Memory B cell (primary cell): ENCODE results near the gene GNAI3.

Experiments used
- ATAC-seq: fragments of 150-1000 bp; cut with Tn5 transposase; 2 replicates; pipeline ENCODE4 v1.10.0; 2021; ENCODE audit warnings: low read depth, mild to moderate bottlenecking, moderate library complexity
- DNase-seq, 2 donors: peaks; one replicate each; pipeline ENCODE4 v3.0.0; 2022; ENCODE audit warnings: low spot score in 2 of 2
- H3K27ac Mint-ChIP-seq: one replicate; pipeline ENCODE4 v1.8.0; 2022; ENCODE audit warnings: mild to moderate bottlenecking, moderate library complexity, mixed read lengths
- H3K27me3 Mint-ChIP-seq: one replicate; pipeline ENCODE4 v1.8.0; 2022; ENCODE audit warnings: mixed read lengths
- H3K36me3 Mint-ChIP-seq: one replicate; pipeline ENCODE4 v1.8.0; 2022; ENCODE audit warnings: mild to moderate bottlenecking, mixed read lengths
- H3K4me1 Mint-ChIP-seq: one replicate; pipeline ENCODE4 v1.8.0; 2022; ENCODE audit warnings: mixed read lengths
- H3K4me3 Mint-ChIP-seq: one replicate; pipeline ENCODE4 v1.8.0; 2022; ENCODE audit warnings: mild to moderate bottlenecking, moderate library complexity, mixed read lengths
- H3K9me3 Mint-ChIP-seq: one replicate; pipeline ENCODE4 v1.8.0; 2022; ENCODE audit warnings: mixed read lengths

The GNAI3 gene

DNA sequence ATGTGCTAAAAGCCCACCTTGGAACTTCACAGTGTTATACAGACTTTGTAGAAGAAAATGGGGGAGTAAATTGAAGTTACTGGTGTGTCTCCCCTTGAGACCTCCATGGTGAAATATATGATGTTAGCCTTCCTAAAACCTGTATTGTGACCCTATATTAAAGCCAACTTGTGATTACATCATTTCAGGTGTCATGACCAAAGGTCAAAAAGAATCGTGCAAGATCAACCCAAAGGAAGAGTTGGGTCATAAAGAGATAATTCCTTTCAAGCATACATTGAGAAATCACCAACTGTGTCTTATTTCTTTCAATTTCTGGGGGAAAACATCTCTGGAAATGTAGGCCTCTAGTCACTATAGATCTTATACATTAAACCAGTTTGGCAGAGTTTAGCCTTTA, 36.4 kb downstream of the GNAI3 start:
- peaks cover 56% of the 10 kb centered on the region for H3K36me3 Mint-ChIP-seq
- H3K27ac Mint-ChIP-seq: no peak overlapping the region
- no peaks in the 10 kb centered on the region for H3K4me1 Mint-ChIP-seq
- H3K4me3 Mint-ChIP-seq: no peak overlapping the region
- DNase-seq (no peak), ATAC-seq (no peak)
- no peaks in the 10 kb centered on the region for H3K27me3 Mint-ChIP-seq
- H3K9me3 Mint-ChIP-seq: no peaks in the 10 kb centered on the region

- DNase-seq (no peak), ATAC-seq (no peak)
- peaks cover 59% of the 10 kb centered on the region for H3K36me3 Mint-ChIP-seq
- H3K27me3 Mint-ChIP-seq: no peaks in the 10 kb centered on the region
- H3K4me1 Mint-ChIP-seq: no peaks in the 10 kb centered on the region
- H3K4me3 Mint-ChIP-seq: no peak overlapping the region
- H3K27ac Mint-ChIP-seq: no peak overlapping the region
- no peaks in the 10 kb centered on the region for H3K9me3 Mint-ChIP-seq
These were observed 37.6 kb downstream of the GNAI3 start for GRCh38 chr1:109586055-109586454.

- no peak for ATAC-seq
- peaks cover 57% of the 10 kb centered on the region for H3K36me3 Mint-ChIP-seq
- H3K4me1 Mint-ChIP-seq: no peaks in the 10 kb centered on the region
These were observed 40.8 kb downstream of the GNAI3 start for GRCh38 chr1:109589177-109589576.

DNA sequence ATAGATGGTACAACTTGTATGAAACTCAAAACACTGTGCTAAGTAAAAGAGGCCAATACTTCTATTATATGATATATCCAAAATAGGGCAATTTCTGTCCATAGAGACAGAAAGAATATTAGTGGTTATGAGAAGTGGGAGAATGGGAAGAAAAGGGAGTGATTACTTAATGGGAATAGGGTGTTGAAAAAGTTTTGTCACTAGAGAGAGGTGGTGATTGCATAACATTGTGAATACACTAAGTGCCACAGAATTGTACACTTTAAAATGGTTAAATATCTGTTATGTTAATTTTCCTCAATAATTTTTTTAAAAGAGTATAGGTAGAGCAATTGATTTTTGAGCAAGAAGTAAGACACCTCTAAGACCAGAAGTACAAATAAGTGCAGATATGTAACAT, 41.3 kb downstream of the GNAI3 start:
- Mint-ChIP-seq H3K27ac (no peak overlapping the region), H3K27me3 (no peaks in the 10 kb centered on the region), H3K4me1 (no peaks in the 10 kb centered on the region), H3K9me3 (no peaks in the 10 kb centered on the region), H3K36me3 (peaks cover 53% of the 10 kb centered on the region), H3K4me3 (no peak overlapping the region)
- DNase-seq: no peak
- ATAC-seq: no peak

More at GRCh38 chr1:109589177-109589576, 40.8 kb downstream of the GNAI3 start:
- Mint-ChIP-seq H3K27me3 (no peaks in the 10 kb centered on the region), H3K9me3 (no peaks in the 10 kb centered on the region), H3K4me3 (no peak overlapping the region), H3K27ac (peak overlapping the region; percentile 3)
- no peak for DNase-seq

DNA sequence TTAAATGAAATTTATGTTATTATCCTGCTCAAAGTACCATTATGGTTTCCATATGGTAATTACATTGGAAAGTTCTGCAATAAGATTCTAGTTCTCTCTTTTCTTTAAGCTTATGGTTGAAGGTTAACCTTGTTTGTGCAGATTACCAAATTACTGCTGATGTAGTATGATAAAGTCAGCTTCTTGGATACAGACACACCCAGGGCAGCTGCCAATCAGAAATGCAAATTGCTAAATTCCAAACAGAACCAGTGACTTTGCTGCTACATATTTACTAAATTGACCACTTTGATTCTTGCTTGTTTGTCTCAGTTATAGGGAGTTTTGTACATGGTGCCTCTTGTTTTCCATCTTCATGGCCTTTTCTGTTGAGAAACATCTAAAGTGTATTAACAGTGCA, 44.5 kb downstream of the GNAI3 start:
- no peaks in the 10 kb centered on the region for H3K27me3 Mint-ChIP-seq
- H3K36me3 Mint-ChIP-seq: peaks cover 31% of the 10 kb centered on the region
- H3K9me3 Mint-ChIP-seq: no peaks in the 10 kb centered on the region
- no peak overlapping the region for H3K4me3 Mint-ChIP-seq
- ATAC-seq (no peak), DNase-seq (no peak)
- no peak overlapping the region for H3K27ac Mint-ChIP-seq
- H3K4me1 Mint-ChIP-seq: no peaks in the 10 kb centered on the region

GRCh38 chr1:109595531-109595930, 47.1 kb downstream of the GNAI3 start:
- ATAC-seq (no peak), DNase-seq (no peak)
- H3K9me3 Mint-ChIP-seq: no peaks in the 10 kb centered on the region
- H3K36me3 Mint-ChIP-seq: peaks cover 10% of the 10 kb centered on the region
- no peak overlapping the region for H3K4me3 Mint-ChIP-seq
- no peaks in the 10 kb centered on the region for H3K27me3 Mint-ChIP-seq
- H3K27ac Mint-ChIP-seq: no peak overlapping the region
- H3K4me1 Mint-ChIP-seq: no peaks in the 10 kb centered on the region

DNA sequence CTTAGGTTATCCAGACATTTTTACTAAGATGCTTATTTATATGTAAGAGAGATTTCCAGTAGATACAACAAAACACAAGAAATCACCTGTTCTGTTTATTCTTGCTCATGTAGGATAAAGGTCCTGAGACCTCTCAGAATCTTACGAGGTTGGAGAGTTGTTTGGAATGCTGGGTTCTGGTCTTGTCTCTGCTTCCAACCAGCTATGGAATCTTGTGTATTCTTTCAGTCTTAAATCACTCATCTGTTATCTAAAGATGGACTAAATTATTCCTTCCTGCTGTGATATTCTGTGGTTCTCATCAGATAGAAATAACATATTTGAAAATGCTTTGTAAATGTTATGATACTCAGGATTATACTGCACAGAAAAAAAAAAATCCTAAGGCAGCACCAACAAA, 49.7 kb downstream of the GNAI3 start:
- Mint-ChIP-seq H3K27ac (no peak overlapping the region), H3K27me3 (no peaks in the 10 kb centered on the region), H3K9me3 (no peaks in the 10 kb centered on the region), H3K4me3 (no peak overlapping the region), H3K36me3 (peaks cover 4% of the 10 kb centered on the region), H3K4me1 (no peaks in the 10 kb centered on the region)
- ATAC-seq (no peak), DNase-seq (no peak)

GRCh38 chr1:109598655-109599054, 50.2 kb downstream of the GNAI3 start:
- DNase-seq (no peak), ATAC-seq (no peak)
- H3K27ac Mint-ChIP-seq: no peak overlapping the region
- H3K9me3 Mint-ChIP-seq: no peaks in the 10 kb centered on the region
- H3K36me3 Mint-ChIP-seq: peaks cover 2% of the 10 kb centered on the region
- no peaks in the 10 kb centered on the region for H3K4me1 Mint-ChIP-seq
- no peak overlapping the region for H3K4me3 Mint-ChIP-seq
- no peaks in the 10 kb centered on the region for H3K27me3 Mint-ChIP-seq

GRCh38 chr1:109603229-109603628, 54.8 kb downstream of the GNAI3 start:
- Mint-ChIP-seq H3K27me3 (no peaks in the 10 kb centered on the region), H3K9me3 (no peaks in the 10 kb centered on the region), H3K27ac (no peak overlapping the region), H3K36me3 (no peaks in the 10 kb centered on the region), H3K4me1 (no peaks in the 10 kb centered on the region), H3K4me3 (no peak overlapping the region)
- ATAC-seq (no peak), DNase-seq (no peak)

GRCh38 chr1:109605381-109605780, 57.0 kb downstream of the GNAI3 start:
- no peak for DNase-seq
- no peaks in the 10 kb centered on the region for H3K27me3 Mint-ChIP-seq
- no peaks in the 10 kb centered on the region for H3K36me3 Mint-ChIP-seq
- no peak overlapping the region for H3K27ac Mint-ChIP-seq
- H3K9me3 Mint-ChIP-seq: no peaks in the 10 kb centered on the region
- H3K4me3 Mint-ChIP-seq: no peak overlapping the region
- no peaks in the 10 kb centered on the region for H3K4me1 Mint-ChIP-seq
- ATAC-seq: no peak

DNA sequence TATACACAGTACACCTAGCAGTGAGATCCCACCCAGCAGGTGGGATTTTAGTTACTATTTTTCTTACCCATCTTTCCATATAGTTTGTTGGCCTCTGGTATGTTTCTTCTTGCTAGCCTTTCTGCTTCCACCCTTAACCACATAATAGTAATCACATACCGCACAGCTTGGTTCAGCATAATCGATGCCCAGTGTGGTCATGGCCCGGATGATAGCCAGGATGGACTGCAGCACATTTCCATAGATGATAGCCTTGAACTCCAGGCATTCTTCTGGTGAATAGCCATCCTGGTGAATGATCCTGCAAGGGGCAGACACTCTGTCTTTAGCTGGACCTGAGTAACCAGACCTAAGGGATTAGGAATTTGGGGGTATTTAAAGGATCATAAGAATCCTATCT, 61.5 kb downstream of the GNAI3 start:
- H3K27me3 Mint-ChIP-seq: no peaks in the 10 kb centered on the region
- no peaks in the 10 kb centered on the region for H3K4me1 Mint-ChIP-seq
- no peak for ATAC-seq
- no peak for DNase-seq
- no peaks in the 10 kb centered on the region for H3K36me3 Mint-ChIP-seq
- no peaks in the 10 kb centered on the region for H3K9me3 Mint-ChIP-seq
- H3K4me3 Mint-ChIP-seq: no peak overlapping the region
- H3K27ac Mint-ChIP-seq: no peak overlapping the region

DNA sequence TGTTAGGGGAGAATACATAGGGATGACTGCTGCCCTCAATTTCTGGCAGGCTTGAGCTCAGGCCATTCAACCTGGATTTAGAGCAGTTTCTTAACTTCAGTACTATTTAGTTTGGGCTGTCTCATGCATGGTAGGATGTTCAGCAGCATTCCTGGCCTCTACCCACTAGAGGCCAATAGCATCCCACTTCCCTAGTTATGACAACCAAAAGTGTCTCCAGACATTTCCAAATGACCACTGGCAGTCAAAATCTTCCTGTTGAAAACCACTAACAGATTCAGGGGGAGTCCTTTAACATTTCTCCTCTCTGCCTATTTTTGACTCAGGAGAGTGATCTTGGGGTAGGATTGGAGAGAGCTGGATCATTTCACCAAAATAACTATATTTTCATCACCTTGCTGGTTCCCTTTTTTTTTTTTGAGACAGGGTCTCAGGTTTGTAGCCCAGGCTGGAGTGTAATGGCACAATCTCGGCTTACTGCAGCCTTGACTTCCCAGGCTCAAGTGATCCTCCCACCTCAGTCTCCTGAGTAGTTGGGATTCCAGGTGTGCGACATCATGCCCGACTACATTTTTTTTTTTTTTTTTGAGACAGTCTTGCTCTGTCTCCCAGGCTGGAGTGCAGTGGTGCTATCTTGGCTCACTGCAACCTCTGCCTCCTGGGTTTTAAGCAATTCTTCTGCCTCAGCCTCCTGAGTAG, 62.3 kb downstream of the GNAI3 start:
- Mint-ChIP-seq H3K4me1 (peaks cover 2% of the 10 kb centered on the region), H3K9me3 (no peaks in the 10 kb centered on the region), H3K27me3 (no peaks in the 10 kb centered on the region), H3K27ac (no peak overlapping the region), H3K36me3 (no peaks in the 10 kb centered on the region), H3K4me3 (no peak overlapping the region)
- ATAC-seq (no peak), DNase-seq (no peak)

DNA sequence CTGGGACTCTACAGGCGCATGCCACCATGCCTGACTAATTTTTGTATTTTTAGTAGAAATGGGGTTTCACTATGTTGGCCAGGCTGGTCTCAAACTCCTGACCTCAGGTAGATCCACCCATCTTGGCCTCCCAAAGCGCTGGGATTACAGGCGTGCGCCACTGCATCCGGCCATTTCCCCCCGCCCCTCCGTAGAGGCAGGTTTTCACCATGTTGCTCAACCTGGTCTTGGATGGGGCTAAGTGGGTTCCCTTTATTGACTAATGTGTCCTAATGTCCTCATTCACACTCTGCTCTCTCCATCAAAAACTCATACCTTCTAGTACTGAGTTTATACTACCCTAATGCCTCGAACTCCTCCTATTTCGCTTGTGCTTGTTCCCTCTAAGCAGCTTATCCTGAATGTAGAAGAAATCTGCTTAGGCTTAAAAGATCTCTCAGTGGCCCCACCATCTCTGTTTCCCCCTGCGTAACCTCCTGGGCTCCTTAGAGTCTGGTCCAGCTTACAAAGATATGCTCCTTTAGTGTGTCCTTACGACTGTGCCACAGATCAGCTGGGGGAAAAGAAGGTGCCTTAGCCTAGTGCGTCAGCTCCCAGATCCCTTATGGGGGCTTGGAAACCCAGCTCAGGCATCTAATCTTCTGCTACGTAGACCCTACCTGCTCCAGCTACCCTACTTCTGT, 63.0 kb downstream of the GNAI3 start:
- ATAC-seq (no peak), DNase-seq (no peak)
- H3K27me3 Mint-ChIP-seq: no peaks in the 10 kb centered on the region
- H3K36me3 Mint-ChIP-seq: no peaks in the 10 kb centered on the region
- H3K27ac Mint-ChIP-seq: no peak overlapping the region
- H3K9me3 Mint-ChIP-seq: no peaks in the 10 kb centered on the region
- H3K4me3 Mint-ChIP-seq: no peak overlapping the region
- peaks cover 8% of the 10 kb centered on the region for H3K4me1 Mint-ChIP-seq

- no peak overlapping the region for H3K27ac Mint-ChIP-seq
- H3K4me3 Mint-ChIP-seq: no peak overlapping the region
- no peaks in the 10 kb centered on the region for H3K27me3 Mint-ChIP-seq
- DNase-seq (no peak), ATAC-seq (no peak)
- peaks cover 16% of the 10 kb centered on the region for H3K4me1 Mint-ChIP-seq
- H3K36me3 Mint-ChIP-seq: no peaks in the 10 kb centered on the region
- no peaks in the 10 kb centered on the region for H3K9me3 Mint-ChIP-seq
These were observed 65.1 kb downstream of the GNAI3 start for GRCh38 chr1:109613361-109614147.
